ENCODE measurements around the gene SYNE2. TPM values are rescaled to one million over a fixed set of nuclear protein-coding genes. Genes with fewer than 3 reads are reported as not detected.

Gene SYNE2
- total and polyA plus RNA-seq, 4 donors: 26.9 to 208 (median 67.9) TPM

- Histone ChIP-seq H3K27me3 (ENCODE audit: control insufficient read depth in 3 of 3, insufficient read depth in 3 of 3, low read length in 2 of 3) (no peaks in the 10 kb centered on the region), H3K4me3 (no peak overlapping the region), H3K9me3 (ENCODE audit: control insufficient read depth in 4 of 4, insufficient read depth in 3 of 4, low read length in 3 of 4) (no peaks in the 10 kb centered on the region), H3K36me3 (ENCODE audit: control insufficient read depth in 4 of 4, insufficient read depth in 4 of 4, low read length in 4 of 4) (peaks cover 5 to 24% (median 21%) of the 10 kb centered on the region in 4 donors), H3K27ac (ENCODE audit: low read depth in 1 of 2, low read length in 1 of 2) (no peak overlapping the region), H3K9ac (ENCODE audit: insufficient read depth in 1 of 2, low read length in 2 of 2) (no peak overlapping the region), H3K4me1 (ENCODE audit: control insufficient read depth in 5 of 5, insufficient read depth in 5 of 5, low read length in 5 of 5) (peaks cover 0 to 3% (median 0%) of the 10 kb centered on the region in 5 donors)
- TF ChIP-seq CTCF (IDR thresholded peaks at IDR 0.05; ENCODE audit: control extremely low read depth, extremely low read depth): no peak
- DNase-seq: no peak
- ATAC-seq (ENCODE audit: insufficient read depth, low FRiP score): no peak
These were observed 235.8 kb downstream of the SYNE2 start for GRCh38 chr14:64088647-64088964.

- H3K9me3 ChIP-seq (ENCODE audit: control insufficient read depth in 4 of 4, insufficient read depth in 3 of 4, low read length in 3 of 4): no peaks in the 10 kb centered on the region
- H3K27ac ChIP-seq (ENCODE audit: low read depth in 1 of 2, low read length in 1 of 2): no peak overlapping the region
- peaks cover 6 to 24% (median 16%) of the 10 kb centered on the region in 4 donors for H3K36me3 ChIP-seq (ENCODE audit: control insufficient read depth in 4 of 4, insufficient read depth in 4 of 4, low read length in 4 of 4)
- H3K4me1 ChIP-seq (ENCODE audit: control insufficient read depth in 5 of 5, insufficient read depth in 5 of 5, low read length in 5 of 5): peaks cover 0 to 3% (median 0%) of the 10 kb centered on the region in 5 donors
- TF ChIP-seq CTCF (IDR thresholded peaks at IDR 0.05; ENCODE audit: control extremely low read depth, extremely low read depth): no peak
- no peak for DNase-seq
- H3K27me3 ChIP-seq (ENCODE audit: control insufficient read depth in 3 of 3, insufficient read depth in 3 of 3, low read length in 2 of 3): no peaks in the 10 kb centered on the region
- 88 to 89% methylated on average over 2 of the region's 2 CpGs for WGBS, 2 donors
- H3K4me3 ChIP-seq: no peak overlapping the region
- no peak for ATAC-seq (ENCODE audit: insufficient read depth, low FRiP score)
- no peak overlapping the region for H3K9ac ChIP-seq (ENCODE audit: insufficient read depth in 1 of 2, low read length in 2 of 2)
These were observed 237.1 kb downstream of the SYNE2 start for GRCh38 chr14:64089920-64090319.

GRCh38 chr14:64091217-64091616 lies 238.4 kb downstream of the SYNE2 start:
- no peak overlapping the region for H3K27ac ChIP-seq (ENCODE audit: low read depth in 1 of 2, low read length in 1 of 2)
- ATAC-seq (ENCODE audit: insufficient read depth, low FRiP score): no peak
- no peaks in the 10 kb centered on the region for H3K27me3 ChIP-seq (ENCODE audit: control insufficient read depth in 3 of 3, insufficient read depth in 3 of 3, low read length in 2 of 3)
- H3K4me3 ChIP-seq: no peak overlapping the region
- no peaks in the 10 kb centered on the region for H3K9me3 ChIP-seq (ENCODE audit: control insufficient read depth in 4 of 4, insufficient read depth in 3 of 4, low read length in 3 of 4)
- TF ChIP-seq CTCF (IDR thresholded peaks at IDR 0.05; ENCODE audit: control extremely low read depth, extremely low read depth): no peak
- H3K9ac ChIP-seq (ENCODE audit: insufficient read depth in 1 of 2, low read length in 2 of 2): no peak overlapping the region
- 69 to 97% methylated on average over 1 of the region's 1 CpG for WGBS, 2 donors
- H3K36me3 ChIP-seq (ENCODE audit: control insufficient read depth in 4 of 4, insufficient read depth in 4 of 4, low read length in 4 of 4): peaks cover 6 to 21% (median 16%) of the 10 kb centered on the region in 4 donors
- no peak for DNase-seq
- H3K4me1 ChIP-seq (ENCODE audit: control insufficient read depth in 5 of 5, insufficient read depth in 5 of 5, low read length in 5 of 5): peaks cover 0 to under 1% (median 0%) of the 10 kb centered on the region in 5 donors

- Histone ChIP-seq H3K4me3 (no peak overlapping the region), H3K4me1 (ENCODE audit: control insufficient read depth in 5 of 5, insufficient read depth in 5 of 5, low read length in 5 of 5) (peaks cover 0 to 8% (median 0%) of the 10 kb centered on the region in 5 donors), H3K36me3 (ENCODE audit: control insufficient read depth in 4 of 4, insufficient read depth in 4 of 4, low read length in 4 of 4) (peaks cover 6 to 23% (median 16%) of the 10 kb centered on the region in 4 donors), H3K9ac (ENCODE audit: insufficient read depth in 1 of 2, low read length in 2 of 2) (no peak overlapping the region), H3K9me3 (ENCODE audit: control insufficient read depth in 4 of 4, insufficient read depth in 3 of 4, low read length in 3 of 4) (no peaks in the 10 kb centered on the region), H3K27ac (ENCODE audit: low read depth in 1 of 2, low read length in 1 of 2) (no peak overlapping the region), H3K27me3 (ENCODE audit: control insufficient read depth in 3 of 3, insufficient read depth in 3 of 3, low read length in 2 of 3) (no peaks in the 10 kb centered on the region)
- ATAC-seq (ENCODE audit: insufficient read depth, low FRiP score) (no peak), DNase-seq (no peak)
- TF ChIP-seq CTCF (IDR thresholded peaks at IDR 0.05; ENCODE audit: control extremely low read depth, extremely low read depth): no peak
- 76 to 82% methylated on average over 4 of the region's 4 CpGs for WGBS, 2 donors
These were observed 239.5 kb downstream of the SYNE2 start for GRCh38 chr14:64092338-64092737.

All from lung (tissue), 12 donors.